Prostate gland (tissue), 2 donors: ENCODE data around the gene USP35.

Experiments used
- CTCF ChIP-seq, 4 experiments: fragments of 200-600 bp in 2 of 4; fragments of 450-650 bp in 2 of 4; sonication (generic) in 2 of 4; IDR thresholded peaks; 1 replicate in 3 of 4; 2 replicates in 1 of 4; pipeline ENCODE4 v1.5.1; 2016 to 2019; ENCODE audit warnings: antibody characterized with exemption in 4 of 4, mild to moderate bottlenecking in 2 of 4, moderate library complexity in 2 of 4
- POLR2A ChIP-seq: fragments of 450-650 bp; IDR thresholded peaks from one replicate; pipeline ENCODE4 v1.6.1; 2016; ENCODE audit warnings: antibody characterized with exemption, mild to moderate bottlenecking
- POLR2AphosphoS5 ChIP-seq: sonication (generic); formaldehyde crosslinking; IDR thresholded peaks from one replicate; pipeline ENCODE4 v1.6.1; 2017; ENCODE audit warnings: antibody characterized with exemption

- TF ChIP-seq CTCF (IDR thresholded peaks at IDR 0.05): no peak
- no peak for TF ChIP-seq POLR2A
- TF ChIP-seq POLR2AphosphoS5: no peak
These were observed 73.5 kb downstream of the USP35 start for GRCh38 chr11:78262238-78262637.
